Endothelial cell of umbilical vein (primary cell): ENCODE results near the gene ETV3L. TPM values are rescaled to one million over a fixed set of nuclear protein-coding genes. Genes with fewer than 3 reads are reported as not detected.

Source experiments
- BruUV-seq: library from RNA; stranded (reverse); fragments of 400-500 nt; replicated peaks from 2 replicates; lab custom pipeline; 2021; lab: Mats Ljungman, UMichigan
- CTCF ChIA-PET: fragments of 300-600, 350-600 bp; sonication (Branson Sonifier 250); formaldehyde crosslinking; loops from one replicate; lab custom pipeline; 2021; ENCODE audit warnings: antibody characterized with exemption, inconsistent platforms; lab: Charles Lee
- POLR2A ChIA-PET: fragments of 300-600, 350-600 bp; sonication (Branson Sonifier 250); formaldehyde crosslinking; loops from one replicate; lab custom pipeline; 2021; ENCODE audit warnings: antibody characterized with exemption, inconsistent platforms; lab: Charles Lee
- DNase-seq: peaks from one replicate; pipeline ENCODE4 v3.0.0-alpha.2; 2011; ENCODE audit warnings: low read depth, low spot score
- FAIRE-seq: peaks from 2 replicates; lab custom pipeline; 2011; peaks lifted over from hg19 to GRCh38; lab: Jason Lieb, UNC
- H2AFZ ChIP-seq: 2 replicates; pipeline ENCODE4 v1.6.0; 2012; ENCODE audit warnings: low read depth, low read length, control low read depth, inconsistent platforms
- H3K27ac ChIP-seq: 2 replicates; pipeline ENCODE4 v1.5.1; 2011; ENCODE audit warnings: low read depth, mild to moderate bottlenecking, control low read depth, low read length, moderate library complexity; ENCODE audit not compliant: insufficient read depth
- H3K27me3 ChIP-seq, 2 experiments: 2 replicates each; pipeline versions ENCODE4 v1.6.0 to v1.6.1; 2011; ENCODE audit warnings: low read length in 2 of 2, mixed read lengths in 1 of 2; ENCODE audit not compliant: control insufficient read depth in 2 of 2, insufficient read depth in 2 of 2
- H3K36me3 ChIP-seq, 2 experiments: 2 replicates in 1 of 2; 3 replicates in 1 of 2; pipeline ENCODE4 v1.5.1; 2011; ENCODE audit warnings: low read length in 2 of 2, mild to moderate bottlenecking in 1 of 2, moderate library complexity in 1 of 2; ENCODE audit not compliant: control insufficient read depth in 2 of 2, insufficient read depth in 2 of 2; ENCODE audit errors: extremely low read depth in 1 of 2
- H3K4me1 ChIP-seq: 3 replicates; pipeline ENCODE4 v1.5.1; 2011; ENCODE audit warnings: mild to moderate bottlenecking, low read length; ENCODE audit not compliant: control insufficient read depth, insufficient read depth; ENCODE audit errors: extremely low read depth
- H3K4me2 ChIP-seq: 2 replicates; pipeline ENCODE4 v1.6.1; 2011; ENCODE audit warnings: low read length, control low read depth, mixed read lengths; ENCODE audit not compliant: insufficient read depth
- H3K4me3 ChIP-seq, 3 experiments: fragments of 200-600 bp in 1 of 3; sonication (generic), shearing (Covaris generic) in 1 of 3; replicated peaks in 1 of 3; 2 replicates each; pipeline ENCODE4 v1.5.1; 2011 to 2016; ENCODE audit warnings: control low read depth in 3 of 3, low read length in 3 of 3, mild to moderate bottlenecking in 2 of 3, inconsistent platforms in 1 of 3, low read depth in 1 of 3, moderate library complexity in 1 of 3; ENCODE audit not compliant: insufficient read depth in 1 of 3
- H3K79me2 ChIP-seq: 2 replicates; pipeline ENCODE4 v1.6.0; 2012; ENCODE audit warnings: low read length, inconsistent platforms; ENCODE audit not compliant: control insufficient read depth, insufficient read depth
- H3K9ac ChIP-seq: replicated peaks from 2 replicates; pipeline ENCODE3; 2011; ENCODE audit warnings: low read length, control low read depth; ENCODE audit not compliant: insufficient read depth; ENCODE audit errors: extremely low read depth
- H3K9me1 ChIP-seq: replicated peaks from 3 replicates; pipeline ENCODE4 v1.6.0; 2011; ENCODE audit warnings: mild to moderate bottlenecking, low read length; ENCODE audit not compliant: control insufficient read depth, insufficient read depth; ENCODE audit errors: extremely low read depth
- H3K9me3 ChIP-seq: replicated peaks from 2 replicates; pipeline ENCODE4 v1.5.1; 2012; ENCODE audit warnings: low read length, inconsistent platforms; ENCODE audit not compliant: control insufficient read depth, insufficient read depth
- H4K20me1 ChIP-seq: replicated peaks from 2 replicates; pipeline ENCODE3; 2011; ENCODE audit warnings: mild to moderate bottlenecking, low read length; ENCODE audit not compliant: control insufficient read depth, insufficient read depth; ENCODE audit errors: extremely low read depth
- CTCF ChIP-seq, 2 donors: IDR thresholded peaks; 1 replicate in 1 of 2; 2 replicates in 1 of 2; pipeline ENCODE4 v1.5.1; 2011; ENCODE audit warnings: low read length in 2 of 2, mild to moderate bottlenecking in 2 of 2, moderate library complexity in 2 of 2, control low read depth in 1 of 2, inconsistent platforms in 1 of 2, low read depth in 1 of 2; ENCODE audit not compliant: insufficient read depth in 1 of 2; ENCODE audit errors: extremely low read depth in 1 of 2
- EZH2 ChIP-seq: IDR thresholded peaks from 2 replicates; pipeline ENCODE4 v1.6.1; 2012; ENCODE audit warnings: borderline replicate concordance, low read depth, mild to moderate bottlenecking, moderate library complexity, low read length, inconsistent platforms; ENCODE audit not compliant: severe bottlenecking
- FOS ChIP-seq: IDR thresholded peaks from 2 replicates; pipeline ENCODE4 v1.6.1; 2011; ENCODE audit warnings: mild to moderate bottlenecking, low read length, moderate library complexity, borderline replicate concordance; ENCODE audit not compliant: insufficient read depth
- GATA2 ChIP-seq: IDR thresholded peaks from 2 replicates; pipeline ENCODE4 v1.7.0; 2011; ENCODE audit warnings: low read depth, mild to moderate bottlenecking, moderate library complexity, mixed read lengths, low read length; ENCODE audit not compliant: insufficient read length, insufficient read depth
- JUN ChIP-seq: IDR thresholded peaks from 2 replicates; pipeline ENCODE4 v1.6.1; 2011; ENCODE audit warnings: borderline replicate concordance, low read depth; ENCODE audit not compliant: insufficient read length, insufficient read depth
- MYC ChIP-seq: IDR thresholded peaks from one replicate; pipeline ENCODE4 v1.6.1; 2011; ENCODE audit warnings: mild to moderate bottlenecking, low read depth, low read length
- POLR2A ChIP-seq: IDR thresholded peaks from 2 replicates; pipeline ENCODE4 v1.6.1; 2012; ENCODE audit warnings: low read depth, mild to moderate bottlenecking, control low read depth, low read length
- POLR2AphosphoS5 ChIP-seq: IDR thresholded peaks from 2 replicates; pipeline ENCODE4 v1.6.1; 2012; ENCODE audit warnings: low read depth, mild to moderate bottlenecking, control low read depth, low read length, moderate library complexity; ENCODE audit not compliant: insufficient read depth
- dilution Hi-C: fragments of 300-500 bp; cut with MboI; formaldehyde crosslinking; loops from one replicate; pipeline ENCODE4 v1.15.0; 2019; ENCODE audit warnings: low sequenced_read_pairs; ENCODE audit not compliant: extremely low pct_ligation_motif_present
- intact Hi-C: fragments of 100-400 bp; cut with micrococcal nuclease; formaldehyde crosslinking; loops from one replicate; pipeline ENCODE4 v1.10.0; 2022
- polyA plus RNA-seq, 4 experiments: library from polyadenylated mRNA; depleted of rRNA in 3 of 4; stranded (reverse) in 3 of 4; unstranded in 1 of 4; fragments of >200 nt; gene quantifications; 2 replicates each; pipeline versions ENCODE4 v1.2.1 to v1.2.3, GENCODE V29; 2011 to 2012; ENCODE audit warnings: missing spikeins in 1 of 4
- total RNA-seq: library from RNA; stranded (reverse); gene quantifications from 2 replicates; pipeline ENCODE4 v1.2.3, GENCODE V29; 2021
- TF ChIP-seq, protein P1 (sequence below): IDR thresholded peaks from 2 replicates; pipeline ENCODE4 v1.6.1; 2011; ENCODE audit not compliant: insufficient read depth, insufficient read length

Gene ETV3L
- total and polyA plus RNA-seq, 2 donors (not counting 3 experiments of a cell fraction or from before 2014, with no cell fraction given): not detected

- CTCF ChIA-PET: interaction anchor here (2.3 to 2.7 kb wide), 2 partner anchors 13 to 52 kb away, joined by 15 to 22 read pairs; no protein-coding TSS in a partner anchor
- H2AFZ ChIP-seq: no peak overlapping the region
- H3K9ac ChIP-seq: no peak overlapping the region
- dilution Hi-C loops: no loop called here
- POLR2A ChIA-PET: no interaction called here
- no TSS peak for BruUV-seq
- H3K27me3 ChIP-seq: peaks cover 0 to 2% of the 10 kb centered on the region in 2 experiments
- no peak overlapping the region for H3K4me3 ChIP-seq
- TF ChIP-seq EZH2 (no peak), CTCF (IDR thresholded peaks at IDR 0.05; ENCODE audit: extremely low read depth in 1 of 2, insufficient read depth in 1 of 2, low read depth in 1 of 2, low read length in 2 of 2) (no peak), POLR2A (no peak), GATA2 (no peak), POLR2AphosphoS5 (no peak), MYC (no peak), FOS (no peak), JUN (no peak)
- TF ChIP-seq, protein P1, sequence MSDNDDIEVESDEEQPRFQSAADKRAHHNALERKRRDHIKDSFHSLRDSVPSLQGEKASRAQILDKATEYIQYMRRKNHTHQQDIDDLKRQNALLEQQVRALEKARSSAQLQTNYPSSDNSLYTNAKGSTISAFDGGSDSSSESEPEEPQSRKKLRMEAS: no peak
- H3K4me1 ChIP-seq: peaks cover 10% of the 10 kb centered on the region
- no peaks in the 10 kb centered on the region for H4K20me1 ChIP-seq
- intact Hi-C loops: no loop called here
- H3K36me3 ChIP-seq: no peaks in the 10 kb centered on the region
- peaks cover 8% of the 10 kb centered on the region for H3K79me2 ChIP-seq
- H3K9me3 ChIP-seq: no peaks in the 10 kb centered on the region
- H3K4me2 ChIP-seq: no peak overlapping the region
- no peak overlapping the region for H3K27ac ChIP-seq
- FAIRE-seq: no peak
- H3K9me1 ChIP-seq: no peaks in the 10 kb centered on the region
- no peak for DNase-seq
Measured at GRCh38 chr1:157142201-157142600, 42.6 kb upstream of the ETV3L start.
